Endothelial cell of umbilical vein (primary cell): ENCODE measurements around the gene SLC24A3.

Experiments
- EZH2 ChIP-seq: IDR thresholded peaks from 2 replicates; pipeline ENCODE4 v1.6.1; 2012; ENCODE audit warnings: borderline replicate concordance, low read depth, mild to moderate bottlenecking, moderate library complexity, low read length, inconsistent platforms; ENCODE audit not compliant: severe bottlenecking
- FOS ChIP-seq: IDR thresholded peaks from 2 replicates; pipeline ENCODE4 v1.6.1; 2011; ENCODE audit warnings: mild to moderate bottlenecking, low read length, moderate library complexity, borderline replicate concordance; ENCODE audit not compliant: insufficient read depth
- GATA2 ChIP-seq: IDR thresholded peaks from 2 replicates; pipeline ENCODE4 v1.7.0; 2011; ENCODE audit warnings: low read depth, mild to moderate bottlenecking, moderate library complexity, mixed read lengths, low read length; ENCODE audit not compliant: insufficient read length, insufficient read depth
- POLR2A ChIP-seq: IDR thresholded peaks from 2 replicates; pipeline ENCODE4 v1.6.1; 2012; ENCODE audit warnings: low read depth, mild to moderate bottlenecking, control low read depth, low read length
- POLR2AphosphoS5 ChIP-seq: IDR thresholded peaks from 2 replicates; pipeline ENCODE4 v1.6.1; 2012; ENCODE audit warnings: low read depth, mild to moderate bottlenecking, control low read depth, low read length, moderate library complexity; ENCODE audit not compliant: insufficient read depth
- TF ChIP-seq, protein P1 (sequence below), 2 donors: IDR thresholded peaks; 1 replicate in 1 of 2; 2 replicates in 1 of 2; pipeline ENCODE4 v1.5.1; 2011; ENCODE audit warnings: low read length in 2 of 2, mild to moderate bottlenecking in 2 of 2, moderate library complexity in 2 of 2, control low read depth in 1 of 2, inconsistent platforms in 1 of 2, low read depth in 1 of 2; ENCODE audit not compliant: insufficient read depth in 1 of 2; ENCODE audit errors: extremely low read depth in 1 of 2

DNA sequence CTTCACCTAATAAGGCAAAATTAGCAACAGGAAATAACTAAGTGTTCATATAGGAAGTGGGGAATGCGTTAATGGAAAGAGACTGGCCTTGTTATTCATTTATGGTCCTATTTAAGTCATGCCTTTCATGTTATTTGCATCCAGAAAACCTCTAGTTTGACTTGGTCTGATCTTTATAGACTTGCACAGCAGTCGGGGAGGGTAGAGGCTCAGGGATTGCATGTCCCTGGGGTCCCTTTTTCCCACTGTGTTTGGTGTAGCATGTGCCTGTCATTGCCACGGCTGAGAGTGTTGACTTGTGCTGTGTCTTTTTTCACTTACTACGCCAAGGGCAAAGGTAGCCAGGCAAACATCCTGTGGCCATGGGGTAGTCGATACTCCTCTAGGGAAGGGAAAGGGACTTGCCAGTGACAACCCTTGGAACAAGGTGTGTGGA is 440.2 kb downstream of the SLC24A3 start:
- no peak for TF ChIP-seq POLR2A
- TF ChIP-seq, protein P1, sequence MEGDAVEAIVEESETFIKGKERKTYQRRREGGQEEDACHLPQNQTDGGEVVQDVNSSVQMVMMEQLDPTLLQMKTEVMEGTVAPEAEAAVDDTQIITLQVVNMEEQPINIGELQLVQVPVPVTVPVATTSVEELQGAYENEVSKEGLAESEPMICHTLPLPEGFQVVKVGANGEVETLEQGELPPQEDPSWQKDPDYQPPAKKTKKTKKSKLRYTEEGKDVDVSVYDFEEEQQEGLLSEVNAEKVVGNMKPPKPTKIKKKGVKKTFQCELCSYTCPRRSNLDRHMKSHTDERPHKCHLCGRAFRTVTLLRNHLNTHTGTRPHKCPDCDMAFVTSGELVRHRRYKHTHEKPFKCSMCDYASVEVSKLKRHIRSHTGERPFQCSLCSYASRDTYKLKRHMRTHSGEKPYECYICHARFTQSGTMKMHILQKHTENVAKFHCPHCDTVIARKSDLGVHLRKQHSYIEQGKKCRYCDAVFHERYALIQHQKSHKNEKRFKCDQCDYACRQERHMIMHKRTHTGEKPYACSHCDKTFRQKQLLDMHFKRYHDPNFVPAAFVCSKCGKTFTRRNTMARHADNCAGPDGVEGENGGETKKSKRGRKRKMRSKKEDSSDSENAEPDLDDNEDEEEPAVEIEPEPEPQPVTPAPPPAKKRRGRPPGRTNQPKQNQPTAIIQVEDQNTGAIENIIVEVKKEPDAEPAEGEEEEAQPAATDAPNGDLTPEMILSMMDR (IDR thresholded peaks at IDR 0.05; ENCODE audit: extremely low read depth in 1 of 2, insufficient read depth in 1 of 2, low read depth in 1 of 2, low read length in 2 of 2): no peak
- TF ChIP-seq GATA2: no peak
- no peak for TF ChIP-seq POLR2AphosphoS5
- TF ChIP-seq EZH2: no peak
- no peak for TF ChIP-seq FOS
